NCI-H1417 (cell line): Measurements from ENCODE around the gene CEP112.
"Not testable (repeated sequence)": the region's sequence is repeated elsewhere in the genome, so short reads cannot be mapped to it uniquely, and the experiment has no call there.

Experiments
- DNase-seq, 3 experiments: peaks; one replicate each; lab custom pipeline; 2025; lab: John Stamatoyannopoulos, UW

The CEP112 gene

DNA sequence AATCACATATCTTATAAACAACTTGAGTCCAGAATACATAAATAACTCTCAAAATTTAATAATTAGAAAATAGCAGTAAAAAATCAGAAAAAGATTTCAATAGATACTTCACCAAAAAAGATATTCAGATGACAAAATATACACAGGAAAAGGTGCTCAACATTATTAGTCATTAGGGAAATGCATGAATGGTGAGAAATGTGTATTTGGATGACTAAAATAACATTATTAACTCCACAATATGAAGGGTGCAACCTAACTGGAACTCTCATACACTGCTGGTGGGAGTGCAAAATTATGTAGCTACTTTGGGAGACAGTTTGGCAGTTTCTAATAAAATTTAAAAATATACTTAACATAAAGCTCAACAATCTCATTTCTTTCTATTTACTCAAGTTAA lies 368.2 kb downstream of the CEP112 start:
- DNase-seq, result no peak

DNA sequence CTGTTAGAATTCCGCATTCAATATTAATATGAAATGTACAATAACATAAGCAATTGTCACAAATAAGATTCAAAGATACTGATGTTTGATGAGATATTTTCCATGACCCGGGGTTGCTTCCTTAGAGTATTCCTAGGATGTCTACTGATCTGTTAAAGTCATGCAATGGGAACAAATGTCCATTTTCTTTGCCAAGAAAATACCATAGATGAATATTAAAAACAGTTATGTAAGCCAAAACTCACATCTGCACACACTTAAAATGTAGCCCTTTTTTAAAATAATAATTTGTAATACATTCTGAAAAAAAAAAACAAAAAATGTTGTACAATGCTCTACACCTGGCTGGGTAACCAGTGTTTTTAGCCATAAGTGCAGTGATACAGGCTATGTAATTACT lies 371.1 kb downstream of the CEP112 start:
- DNase-seq, result no peak

DNA sequence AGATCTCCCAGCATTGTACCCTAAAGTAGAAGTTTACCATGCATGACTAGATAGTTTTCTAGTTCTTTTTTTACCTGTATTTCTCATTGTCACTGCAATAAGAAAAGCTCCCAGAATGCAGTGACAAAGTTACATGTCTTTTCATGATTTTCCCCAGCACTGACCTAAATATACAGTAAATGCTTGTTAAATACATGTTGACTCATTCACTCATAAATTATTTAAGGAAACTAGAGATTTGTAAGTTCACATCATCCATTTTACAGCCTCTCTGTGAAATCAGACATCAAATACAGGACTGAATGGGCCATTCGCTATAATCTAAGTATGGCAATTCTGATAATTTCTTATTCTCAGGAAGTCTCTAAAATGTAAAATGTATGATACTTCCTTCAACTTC lies 371.6 kb downstream of the CEP112 start:
- DNase-seq, result no peak

DNA sequence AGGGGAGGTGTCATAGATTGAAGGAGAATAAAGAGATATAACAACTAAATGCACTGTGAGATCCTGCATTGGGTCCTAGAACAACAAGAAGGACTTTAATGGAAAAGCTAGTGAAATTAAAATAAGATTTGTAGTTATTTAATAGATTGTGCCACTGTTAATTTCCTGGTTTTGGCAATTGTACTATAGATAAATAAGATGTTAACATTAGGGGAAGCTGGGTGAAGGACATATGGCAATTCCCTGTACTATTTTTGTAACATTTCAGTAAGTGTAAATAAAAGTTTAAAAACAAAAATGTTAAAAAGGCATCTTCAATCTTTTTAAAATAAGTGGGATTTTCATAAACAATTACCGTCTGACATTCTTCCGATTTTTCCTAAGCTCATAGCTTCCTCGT lies 372.1 kb downstream of the CEP112 start:
- no peak for DNase-seq

DNA sequence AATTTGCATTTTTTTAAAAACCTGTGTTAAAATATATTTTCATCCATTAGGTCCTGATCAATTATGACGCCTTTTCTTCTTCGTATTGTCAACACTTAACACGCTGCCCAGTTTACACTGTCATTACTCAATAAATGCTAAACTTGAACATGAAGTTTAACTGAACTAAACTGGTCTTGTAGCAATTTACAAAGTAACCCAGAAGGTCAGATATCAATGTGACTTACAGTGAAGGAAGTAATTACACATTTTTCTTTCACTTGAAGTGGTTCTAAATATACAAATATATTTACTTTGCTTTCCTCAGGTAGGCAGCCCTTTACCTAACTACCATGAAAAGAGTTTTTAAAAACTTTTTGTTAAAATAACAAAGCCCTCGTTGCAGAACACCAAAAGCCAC lies 374.0 kb downstream of the CEP112 start:
- DNase-seq, result no peak

DNA sequence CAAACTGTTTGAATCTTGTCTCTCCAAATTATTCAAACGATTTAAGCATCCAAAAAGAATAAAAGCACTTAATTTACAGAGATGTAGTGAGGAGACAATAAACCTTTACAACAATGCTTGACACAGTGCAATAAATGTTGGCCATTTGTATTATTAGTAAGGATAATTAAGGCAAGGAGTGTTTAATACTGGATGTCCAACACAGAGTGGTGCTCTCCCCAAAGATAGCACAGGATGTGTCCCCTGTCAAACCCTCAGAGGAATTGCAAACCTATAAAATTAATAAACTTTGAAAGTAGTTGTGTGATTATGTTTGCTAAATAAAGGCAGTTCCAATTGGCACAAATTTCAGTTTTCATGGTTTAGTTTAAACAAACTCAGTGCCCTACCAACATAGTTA lies 377.5 kb downstream of the CEP112 start:
- no peak for DNase-seq

DNA sequence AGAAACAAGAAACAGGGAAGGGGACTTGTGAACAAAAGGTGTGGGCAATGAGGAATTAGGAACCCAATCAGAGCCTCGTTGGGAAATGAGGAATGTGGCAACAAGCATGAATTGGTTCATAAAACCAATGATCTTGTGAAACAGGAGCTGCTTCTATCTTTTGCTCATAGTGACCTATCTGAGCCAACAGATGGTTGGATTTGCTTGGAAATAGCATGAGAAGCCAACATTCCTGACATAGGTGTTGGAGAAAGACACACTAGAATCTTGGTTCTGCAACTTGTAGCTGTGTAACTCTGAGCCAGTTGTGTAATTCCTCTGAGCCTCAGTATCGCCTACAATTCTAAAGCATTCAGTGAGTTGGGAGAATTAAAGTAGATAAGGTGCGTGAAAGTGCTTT lies 378.6 kb downstream of the CEP112 start:
- DNase-seq, result no peak

DNA sequence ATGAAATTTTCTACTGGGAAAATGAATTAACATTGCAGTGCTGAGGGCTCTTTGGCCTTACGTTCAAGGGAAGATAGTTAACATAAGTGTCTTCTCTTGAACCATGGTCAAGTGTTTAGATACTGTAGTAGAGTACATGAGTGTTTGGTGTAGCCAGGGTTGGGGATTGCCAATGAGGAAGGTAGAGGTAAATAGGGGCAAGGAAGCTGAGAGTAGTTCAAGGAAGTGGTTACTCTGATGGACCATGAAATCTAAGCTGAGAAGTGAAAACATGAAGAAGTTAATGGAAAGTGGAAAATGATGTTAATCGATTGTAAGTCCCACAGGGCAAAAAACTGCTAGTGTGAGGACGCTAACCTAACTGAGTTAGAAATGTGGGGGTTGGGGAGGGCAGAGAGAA lies 380.9 kb downstream of the CEP112 start:
- DNase-seq, result no peak

DNA sequence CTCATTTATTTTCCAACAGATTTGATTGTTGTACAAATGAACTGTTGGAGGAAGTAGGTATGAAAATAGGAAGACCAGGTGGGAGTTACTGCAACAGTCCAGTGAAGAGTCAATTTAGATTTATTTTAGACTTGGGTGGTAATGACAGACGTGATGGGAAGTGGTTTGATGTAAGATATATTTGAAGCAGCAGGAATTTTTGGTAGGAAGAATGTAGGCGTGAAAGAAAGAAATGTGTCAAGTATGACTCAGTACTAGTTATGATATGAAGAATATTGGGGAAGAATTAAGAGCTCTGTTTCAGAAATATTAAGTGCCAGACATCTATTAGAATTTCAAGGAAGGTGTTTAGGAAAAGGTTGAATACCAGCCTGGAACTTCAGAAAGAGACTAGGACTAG lies 382.6 kb downstream of the CEP112 start:
- DNase-seq, result no peak

DNA sequence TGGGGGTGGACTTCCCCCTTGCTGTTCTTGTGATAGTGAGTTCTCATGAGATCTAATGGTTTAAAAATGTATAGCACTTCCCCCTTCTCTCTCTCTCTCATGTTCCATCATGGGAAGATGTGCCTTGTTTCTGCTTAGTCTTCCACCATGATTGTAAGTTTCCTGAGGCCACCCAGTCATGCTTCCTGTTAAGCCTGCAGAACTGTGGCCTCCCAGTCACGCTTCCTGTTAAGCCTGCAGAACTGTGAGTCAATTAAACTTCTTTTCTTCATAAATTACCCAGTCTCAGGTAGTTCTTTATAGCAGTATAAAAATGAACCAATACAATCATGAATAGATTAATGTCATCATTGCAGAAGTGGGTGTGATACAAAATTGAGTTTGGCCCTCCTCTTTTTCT lies 383.4 kb downstream of the CEP112 start:
- not testable (repeated sequence) for DNase-seq

DNA sequence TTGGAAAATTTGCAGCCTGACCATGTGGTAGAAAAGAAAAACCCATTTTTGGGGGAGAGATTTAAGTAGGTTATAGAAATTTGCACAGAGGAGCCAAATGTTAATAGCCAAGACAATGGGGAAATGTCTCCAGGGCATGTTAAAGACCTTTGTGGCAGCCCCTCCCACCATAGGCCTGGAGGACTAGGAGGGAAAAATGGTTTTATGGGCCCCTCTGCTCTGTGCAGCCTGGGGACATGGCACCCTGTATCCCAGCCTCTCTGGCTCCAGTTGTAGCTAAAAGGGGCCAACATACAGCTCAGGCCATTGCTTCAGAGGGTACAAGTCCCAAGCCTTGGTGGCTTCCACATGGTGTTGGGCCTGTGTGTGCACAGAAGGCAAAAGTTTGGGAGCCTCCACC lies 384.6 kb downstream of the CEP112 start:
- DNase-seq, result no peak

DNA sequence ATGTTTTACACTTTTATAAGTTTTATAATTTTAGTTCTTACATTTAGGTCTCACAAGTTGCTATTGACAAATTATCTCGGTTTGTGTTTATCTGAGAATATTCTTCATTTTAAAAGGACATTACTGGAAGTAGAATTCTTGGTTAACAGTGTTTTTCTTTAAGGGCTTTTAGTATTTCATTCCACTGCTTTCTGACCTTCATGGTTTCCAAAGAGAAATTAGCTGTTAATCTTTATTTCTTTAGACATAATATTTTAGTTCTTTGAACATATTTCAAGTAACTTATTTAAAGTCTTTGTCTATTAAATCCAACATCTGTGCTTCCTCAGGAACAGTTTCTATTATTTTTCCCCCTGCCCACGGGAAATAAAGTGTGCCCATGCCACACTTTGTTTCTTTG lies 390.4 kb downstream of the CEP112 start:
- DNase-seq, result no peak

DNA sequence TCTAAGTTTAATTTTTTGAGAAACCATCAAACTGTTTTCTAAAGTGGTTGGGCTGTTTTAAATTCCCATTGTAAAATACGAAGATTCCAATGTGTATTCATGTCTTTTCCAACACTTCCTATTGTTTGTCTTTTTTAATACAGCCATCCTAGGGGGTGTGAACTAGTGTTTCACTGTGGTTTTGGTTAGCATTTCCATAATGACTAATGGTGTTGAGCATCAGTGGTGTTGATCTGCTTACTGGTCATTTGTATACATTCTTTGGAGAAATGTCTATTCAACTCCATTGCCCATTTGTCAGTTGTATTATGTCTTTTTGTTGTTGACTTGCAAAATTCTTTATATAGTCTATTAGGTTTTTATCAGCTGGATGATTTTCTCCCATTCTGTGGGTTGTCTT lies 391.3 kb downstream of the CEP112 start:
- DNase-seq, result no peak

DNA sequence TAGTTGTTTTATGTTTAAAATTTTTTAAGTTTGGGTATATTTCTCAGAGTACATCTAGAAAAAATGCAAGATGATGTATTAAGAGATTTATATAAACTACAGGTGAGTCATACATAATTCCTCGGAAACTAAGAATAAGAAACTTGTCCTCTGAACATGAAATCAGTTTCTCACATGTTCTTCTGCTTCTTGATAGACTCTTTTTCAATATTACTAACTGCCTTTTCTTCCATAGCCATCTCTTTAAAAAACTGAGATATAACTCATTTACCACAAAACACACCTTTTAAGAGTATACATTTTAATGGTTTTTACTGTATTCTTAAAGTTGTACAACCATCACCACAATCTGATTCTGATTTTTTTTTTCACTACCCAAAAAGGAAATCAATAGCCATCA lies 392.1 kb downstream of the CEP112 start:
- DNase-seq, result no peak

DNA sequence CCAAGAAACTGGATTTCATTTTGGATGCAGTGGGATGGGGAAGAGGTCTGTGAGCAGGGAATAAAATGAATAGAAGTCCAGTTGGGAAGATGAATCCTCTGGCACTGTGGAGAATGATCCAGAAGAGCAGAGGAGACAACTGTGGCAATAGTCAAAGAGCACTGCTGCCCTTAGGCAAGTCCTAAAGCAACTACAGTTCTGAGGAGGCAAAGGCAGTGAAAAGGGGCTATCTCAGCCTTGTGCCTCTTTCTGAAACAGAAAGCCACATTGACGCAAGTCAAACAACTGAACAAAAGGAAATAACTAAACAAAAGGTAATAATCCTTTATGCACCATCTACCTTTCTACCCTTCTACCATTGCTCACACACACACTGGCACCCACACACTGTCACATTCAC lies 392.5 kb downstream of the CEP112 start:
- no peak for DNase-seq

DNA sequence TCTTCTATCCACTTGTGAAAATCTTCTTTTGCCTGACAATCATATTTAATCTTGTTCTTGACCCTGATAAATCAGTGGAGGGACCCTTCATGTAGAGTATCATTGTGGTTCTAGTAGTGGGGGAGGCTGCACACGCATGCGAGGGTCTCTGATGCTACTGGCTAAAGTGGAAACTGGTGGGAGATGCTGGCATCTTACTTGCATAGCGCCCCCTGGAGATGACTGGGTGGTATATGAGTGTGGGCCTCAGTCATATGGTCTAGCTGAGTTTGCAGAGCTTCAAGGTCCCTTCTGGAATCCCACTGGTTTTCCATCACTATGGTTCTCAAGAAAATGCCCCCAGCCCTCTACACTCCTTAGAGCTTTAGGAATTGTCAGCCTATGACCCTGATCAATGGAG lies 394.1 kb downstream of the CEP112 start:
- no peak for DNase-seq

DNA sequence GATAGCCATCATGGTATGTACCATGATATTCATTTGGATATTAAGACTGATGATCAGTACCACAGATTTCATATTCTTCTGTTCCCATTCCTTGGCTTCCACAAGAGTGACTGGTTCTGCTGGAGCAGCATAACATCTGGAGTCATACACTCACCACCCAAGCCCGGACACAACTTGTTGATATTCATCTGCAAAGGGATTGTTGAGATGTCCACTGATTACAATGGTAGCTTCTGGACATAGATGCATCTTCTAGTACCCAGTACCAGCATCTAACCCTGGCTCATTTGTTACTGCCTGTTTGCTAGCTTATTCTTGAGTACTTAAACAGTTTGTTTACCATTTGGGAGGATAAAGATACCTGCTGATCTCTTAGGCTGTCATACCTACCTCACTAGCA lies 394.8 kb downstream of the CEP112 start:
- DNase-seq, result no peak

DNA sequence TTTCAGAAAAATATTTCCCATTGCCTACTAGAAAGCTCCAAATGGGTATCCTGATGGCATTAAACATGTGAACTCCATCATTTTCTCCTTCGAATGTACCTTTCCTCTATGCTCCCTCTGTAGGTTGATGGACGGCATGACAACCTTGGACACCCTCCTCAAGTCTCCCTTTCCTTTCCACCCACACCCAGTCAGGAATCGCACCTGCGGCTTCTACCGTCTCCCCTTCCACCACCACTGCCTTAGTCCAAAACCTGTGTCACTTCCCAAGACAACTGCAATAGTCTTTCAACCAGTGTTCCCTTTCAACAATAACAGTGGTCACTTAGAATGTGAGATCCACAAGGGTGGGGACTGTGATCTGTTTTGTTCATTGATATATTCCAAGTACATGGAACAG lies 397.4 kb downstream of the CEP112 start:
- DNase-seq, result peak in 2 of 3 experiments; percentile 16 to 56

DNA sequence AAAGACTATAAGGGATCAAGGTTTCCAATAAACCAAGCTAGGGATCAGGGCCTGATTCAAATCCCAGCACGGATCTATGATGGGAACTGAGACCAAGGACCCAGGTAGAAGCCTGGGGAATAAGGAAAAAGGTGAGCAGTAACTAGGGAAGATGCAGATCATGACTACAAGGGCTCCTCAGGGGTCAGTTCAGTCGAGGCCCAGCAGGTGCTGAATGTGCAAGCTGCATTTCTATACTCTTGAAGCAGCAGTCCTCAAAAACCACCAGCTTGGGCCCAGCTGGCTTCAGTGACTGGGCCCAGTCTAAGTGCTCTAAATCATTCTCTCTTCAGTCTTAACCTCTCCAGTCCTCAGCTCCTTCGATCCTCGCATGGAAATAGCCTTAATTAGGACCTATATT lies 401.7 kb downstream of the CEP112 start:
- DNase-seq, result no peak

DNA sequence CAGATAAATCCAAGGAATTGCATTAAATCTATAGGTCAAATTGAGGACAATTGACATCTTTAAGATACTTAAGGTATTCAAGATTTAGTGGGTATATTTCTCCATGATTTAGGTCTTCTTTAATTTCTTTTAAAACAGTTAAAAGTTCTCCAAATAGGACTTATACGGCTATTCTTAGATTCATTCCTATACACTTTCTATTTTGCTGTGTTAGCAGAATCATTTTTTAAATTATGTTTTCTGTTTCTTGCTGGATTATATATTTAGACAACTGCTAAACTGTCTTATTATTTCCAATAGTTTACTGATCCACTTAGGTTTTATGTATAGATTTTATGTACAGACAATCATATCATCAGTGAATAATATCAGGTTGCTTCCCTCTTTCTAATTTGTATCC lies 404.4 kb downstream of the CEP112 start:
- DNase-seq, result no peak

DNA sequence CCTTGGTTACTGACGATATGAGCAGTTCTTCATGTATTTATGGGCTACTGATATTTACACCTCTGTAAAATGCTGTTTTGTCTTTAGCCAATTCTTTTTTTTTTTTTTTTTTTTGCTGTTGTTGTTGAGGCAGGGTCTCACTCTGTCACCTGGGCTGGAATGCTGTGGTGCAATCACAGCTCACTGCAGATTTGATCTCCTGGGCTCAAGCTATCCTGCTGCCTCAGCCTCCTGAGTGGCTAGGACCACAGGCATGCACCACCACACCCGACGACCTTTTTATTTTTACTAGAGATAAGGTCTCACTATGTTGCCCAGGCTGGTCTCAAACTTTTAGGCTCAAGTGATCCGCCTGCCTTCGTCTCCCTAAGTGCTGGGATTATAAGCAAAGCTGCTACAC lies 405.5 kb downstream of the CEP112 start:
- no peak for DNase-seq

DNA sequence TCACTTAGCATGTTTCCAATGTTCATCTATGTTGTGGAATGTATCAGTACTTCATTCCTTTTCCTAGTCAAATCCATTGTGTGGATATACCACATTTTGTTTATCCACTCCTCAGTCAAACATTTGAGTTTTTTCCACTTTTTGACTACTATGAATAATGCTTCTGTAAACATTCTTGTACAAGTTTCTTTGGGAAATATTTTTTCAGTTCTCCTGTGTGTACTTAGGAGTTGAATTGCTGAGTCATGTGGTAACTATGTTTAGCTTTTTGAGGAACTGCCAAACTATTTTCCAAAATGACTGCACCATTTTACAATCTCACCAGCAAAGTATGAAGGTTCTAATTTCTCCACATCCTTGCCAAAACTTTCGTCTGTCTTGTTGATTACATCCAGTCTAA lies 406.8 kb downstream of the CEP112 start:
- DNase-seq, result no peak

DNA sequence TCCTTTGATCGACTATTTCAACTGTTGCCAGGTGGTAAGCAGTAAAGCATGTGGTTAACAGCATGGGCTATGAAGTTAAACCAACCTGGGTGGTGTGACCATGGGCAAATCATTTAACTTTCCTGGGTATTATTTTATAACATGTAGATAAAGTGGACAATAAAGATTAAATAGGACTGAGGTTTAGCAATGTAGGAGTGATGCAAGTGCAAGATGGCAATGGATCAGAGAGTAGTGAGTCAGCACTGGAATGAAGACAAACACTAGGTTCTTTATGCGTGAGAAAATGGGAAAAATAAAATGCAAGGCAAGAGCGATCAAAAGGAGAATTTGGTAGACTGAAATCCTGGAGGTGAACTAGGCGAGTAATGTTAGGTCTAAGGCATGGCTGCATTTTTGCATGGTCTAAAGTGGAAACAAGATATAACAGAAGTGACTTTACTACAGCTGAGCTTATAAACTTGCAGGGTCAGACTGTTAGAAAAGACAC lies 408.0 kb downstream of the CEP112 start:
- DNase-seq, result no peak

DNA sequence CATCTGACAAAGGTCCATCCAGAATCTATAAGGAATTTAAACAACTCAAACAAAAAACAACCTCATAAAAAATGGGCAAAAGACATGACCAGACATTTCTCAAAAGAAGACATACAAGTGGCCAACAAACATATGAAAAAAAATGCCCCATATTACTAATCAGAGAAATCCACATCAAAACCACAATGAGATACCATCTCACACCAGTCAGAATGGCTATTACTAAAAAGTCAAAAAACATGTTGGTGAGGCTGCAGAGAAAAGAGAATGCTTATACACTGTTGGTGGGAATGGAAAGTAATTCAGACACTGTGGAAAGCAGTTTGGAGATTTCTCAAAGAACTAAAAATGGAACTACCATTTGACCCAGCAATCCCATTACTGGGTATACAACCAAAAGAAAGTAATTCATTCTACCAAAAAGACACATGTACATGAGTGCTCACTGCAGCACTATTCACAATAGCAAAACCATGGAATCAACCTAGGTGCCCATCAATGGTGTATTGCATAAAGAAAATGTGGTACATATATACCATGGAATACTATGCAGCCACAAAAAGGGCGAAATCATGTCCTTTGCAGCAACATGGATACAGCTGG lies 409.7 kb downstream of the CEP112 start:
- DNase-seq, result not testable (repeated sequence)

DNA sequence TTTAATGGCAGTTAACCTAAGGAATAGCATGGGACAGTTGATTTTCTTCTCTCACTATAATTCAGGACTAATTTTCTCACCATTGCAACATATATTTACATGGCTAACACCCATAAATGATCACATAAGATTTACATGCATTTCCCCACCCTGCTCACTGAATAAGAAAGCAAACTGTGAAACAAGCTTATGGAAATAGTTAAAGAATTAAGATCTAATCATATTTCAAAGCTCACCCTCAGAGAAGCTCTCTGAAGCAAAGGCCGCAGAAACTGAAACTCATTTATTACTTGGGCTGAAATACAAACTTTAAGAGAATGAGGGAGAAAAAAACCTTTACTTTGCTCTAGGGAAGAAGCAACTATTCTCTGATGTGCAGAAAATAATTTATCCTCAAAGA lies 411.8 kb downstream of the CEP112 start:
- DNase-seq, result no peak
